G401.6 (cell line): ENCODE measurements around the gene GRIA3.
"Not testable (repeated sequence)": the region's sequence is repeated elsewhere in the genome, so short reads cannot be mapped to it uniquely, and the experiment has no call there.

Experiments used
- FAIRE-seq: peaks from 2 replicates; lab custom pipeline; 2012; peaks lifted over from hg19 to GRCh38; lab: Jason Lieb, UNC

Gene GRIA3

DNA sequence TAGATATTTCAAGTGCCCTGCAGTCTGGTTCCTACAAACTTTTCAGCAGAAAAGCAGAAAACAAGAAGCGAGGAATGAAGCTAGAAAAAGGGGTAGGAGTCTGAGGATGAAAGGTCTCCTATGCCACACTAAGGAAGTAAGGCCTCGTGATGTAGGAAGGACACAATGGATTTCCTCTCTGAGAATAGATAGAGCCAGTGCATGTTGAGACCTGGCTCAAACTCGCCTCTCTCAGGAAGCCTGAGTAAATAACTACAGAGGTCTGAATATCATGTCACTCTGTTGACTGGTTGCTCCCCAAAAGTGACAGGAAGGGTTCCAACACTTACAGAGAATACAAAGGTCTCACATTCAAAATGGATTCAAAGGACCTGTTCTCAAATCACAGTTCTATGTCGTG lies 93.3 kb downstream of the GRIA3 start:
- no peak for FAIRE-seq

DNA sequence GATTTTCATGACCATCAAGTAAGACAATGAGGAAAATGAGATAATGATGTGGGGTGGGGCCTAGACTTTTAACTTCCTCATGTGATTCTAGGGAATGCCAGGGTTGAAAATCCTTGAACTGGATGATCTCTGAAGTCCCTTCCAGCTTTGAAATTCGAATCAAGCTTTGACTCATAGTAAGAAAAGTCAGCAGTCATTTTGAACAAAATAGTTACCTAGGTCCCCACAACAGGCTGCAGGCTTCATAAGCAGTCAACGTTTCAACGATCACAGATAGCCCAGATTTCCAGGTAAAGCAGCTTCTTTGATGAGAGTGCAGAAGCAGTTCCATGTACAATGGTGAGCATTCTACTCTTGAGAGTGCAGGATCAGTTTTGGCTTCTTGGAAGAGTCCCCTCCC lies 93.7 kb downstream of the GRIA3 start:
- FAIRE-seq = no peak

- FAIRE-seq = no peak
Measured at GRCh38 chrX:123282241-123282640, 98.2 kb downstream of the GRIA3 start.

DNA sequence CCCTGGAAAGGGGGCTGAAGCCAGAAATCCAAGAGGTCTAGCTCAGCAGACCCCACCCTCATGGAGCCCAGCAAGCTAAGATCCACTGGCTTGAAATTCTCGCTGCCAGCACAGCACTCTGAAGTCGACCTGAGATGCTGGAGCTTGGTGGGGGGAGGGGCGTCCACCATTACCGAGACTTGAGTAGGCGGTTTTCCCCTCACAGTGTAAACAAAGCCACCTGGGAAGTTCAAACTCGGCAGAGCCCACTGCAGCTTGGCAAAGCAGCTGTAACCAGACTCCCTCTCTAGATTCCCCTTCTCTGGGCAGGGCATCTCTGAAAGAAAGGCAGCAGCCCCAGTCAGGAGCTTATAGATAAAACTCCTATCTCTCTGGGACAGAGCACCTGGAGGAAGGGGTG lies 99.3 kb downstream of the GRIA3 start:
- FAIRE-seq = not testable (repeated sequence)

DNA sequence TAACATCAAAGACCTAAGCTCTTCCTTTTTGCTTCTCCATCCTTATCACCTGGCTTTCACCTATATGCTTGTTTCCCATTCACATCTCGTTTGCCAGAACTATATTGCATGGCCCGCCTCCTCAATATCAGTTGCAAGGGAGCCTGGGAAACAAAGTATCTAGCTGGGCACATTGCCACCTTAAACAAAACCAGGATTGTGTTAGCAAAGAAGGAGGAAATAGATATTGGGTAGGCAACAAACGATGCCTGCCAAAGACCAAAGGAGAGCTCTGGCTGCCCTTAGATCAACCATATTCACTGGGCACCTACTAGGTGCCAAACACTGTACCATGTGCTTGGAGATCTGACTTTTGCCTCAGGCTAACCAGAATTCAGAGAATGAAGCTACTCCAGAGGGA lies 107.5 kb downstream of the GRIA3 start:
- no peak for FAIRE-seq

DNA sequence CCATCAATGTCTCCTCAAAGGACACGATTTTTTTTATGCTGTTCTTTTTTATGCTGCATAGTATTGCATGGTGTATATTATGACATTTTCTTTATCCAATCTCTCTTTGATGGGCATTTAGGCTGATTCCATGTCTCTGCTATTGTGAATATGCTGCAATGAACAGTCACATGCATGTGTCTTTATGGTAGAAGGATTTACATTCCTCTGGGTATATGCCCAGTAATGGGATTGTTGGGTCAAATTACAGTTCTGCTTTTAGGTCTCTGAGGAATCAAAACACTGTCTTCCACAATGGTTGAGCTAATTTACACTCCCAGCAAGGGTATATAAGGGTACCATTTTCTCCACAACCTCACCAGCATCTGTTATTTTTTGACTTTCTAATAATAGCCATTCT lies 113.9 kb downstream of the GRIA3 start:
- no peak for FAIRE-seq

GRCh38 chrX:123303429-123303828 lies 119.4 kb downstream of the GRIA3 start:
- FAIRE-seq = no peak

DNA sequence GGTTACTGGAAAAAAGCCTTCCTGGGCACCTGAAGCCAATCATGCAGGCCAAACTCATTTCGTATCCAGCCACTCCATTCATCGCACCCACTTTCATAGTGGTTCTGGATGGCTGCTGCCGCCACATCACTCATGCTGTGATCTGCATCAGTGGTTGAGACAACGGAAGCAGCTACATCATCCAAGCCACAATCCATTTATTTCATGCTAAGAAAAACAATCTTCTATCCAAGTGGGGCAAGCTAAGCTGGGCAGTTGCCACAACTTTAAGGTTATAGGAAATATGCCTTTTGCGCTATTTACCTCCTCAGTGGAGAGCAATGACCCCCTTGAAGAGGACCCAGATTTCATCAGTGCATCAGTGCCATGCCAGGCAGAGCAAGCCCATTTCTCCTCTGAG lies 124.6 kb downstream of the GRIA3 start:
- no peak for FAIRE-seq

DNA sequence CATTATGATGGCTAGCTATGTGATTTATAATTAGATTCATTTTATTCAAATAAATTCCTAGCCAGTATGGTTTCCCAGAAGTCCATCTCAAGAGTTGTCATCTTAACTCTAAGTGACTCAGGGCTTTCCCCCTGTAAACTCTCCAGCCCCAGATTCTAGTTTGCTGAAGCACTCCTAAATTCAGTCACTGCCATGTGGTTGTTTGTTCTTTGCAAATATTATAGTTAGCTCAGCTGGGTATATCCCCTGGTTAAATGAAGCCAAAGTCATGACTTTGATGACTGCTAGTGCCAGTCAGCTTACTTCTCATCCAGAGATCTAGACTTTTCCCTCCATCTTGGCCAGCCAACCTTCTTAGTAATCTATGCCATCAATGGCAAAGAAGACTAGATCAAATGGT lies 126.0 kb downstream of the GRIA3 start:
- FAIRE-seq = no peak

DNA sequence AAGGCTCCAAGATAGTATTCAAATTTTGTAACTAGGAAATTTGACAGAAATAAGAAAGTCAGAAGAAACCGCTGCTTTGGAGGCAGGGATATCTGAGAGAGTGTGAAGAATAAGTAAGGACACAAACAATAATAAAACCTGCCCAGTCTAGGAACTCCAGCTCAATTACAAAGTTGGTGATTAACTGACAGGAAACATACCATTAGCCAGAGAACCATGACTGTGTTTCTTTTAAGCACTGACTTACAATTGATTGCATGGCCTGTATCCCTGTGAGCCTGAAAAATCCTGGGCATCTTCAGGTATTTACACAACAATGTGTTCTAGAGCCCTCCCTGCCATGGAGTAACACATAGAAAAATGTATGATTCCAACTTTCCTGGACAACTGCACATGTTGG lies 127.4 kb downstream of the GRIA3 start:
- no peak for FAIRE-seq

DNA sequence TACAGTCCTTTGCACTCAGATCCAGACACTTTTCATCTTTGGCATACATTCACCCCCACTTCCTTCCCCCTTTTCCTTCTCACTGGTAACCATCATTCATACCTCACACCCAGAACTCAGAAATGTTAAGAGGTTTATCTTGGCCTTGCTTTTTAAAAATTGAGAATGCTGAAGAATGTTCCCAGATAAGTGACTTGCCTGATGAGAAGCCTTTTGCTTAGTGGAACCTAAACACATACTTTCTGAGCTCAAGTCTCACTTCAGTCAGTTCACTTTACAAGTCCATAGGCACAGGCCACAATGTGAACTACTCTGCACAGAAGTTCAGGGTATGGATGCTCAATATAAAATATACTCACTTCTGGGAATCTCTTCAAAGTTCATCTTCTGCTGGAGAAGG lies 129.4 kb downstream of the GRIA3 start:
- FAIRE-seq = no peak

DNA sequence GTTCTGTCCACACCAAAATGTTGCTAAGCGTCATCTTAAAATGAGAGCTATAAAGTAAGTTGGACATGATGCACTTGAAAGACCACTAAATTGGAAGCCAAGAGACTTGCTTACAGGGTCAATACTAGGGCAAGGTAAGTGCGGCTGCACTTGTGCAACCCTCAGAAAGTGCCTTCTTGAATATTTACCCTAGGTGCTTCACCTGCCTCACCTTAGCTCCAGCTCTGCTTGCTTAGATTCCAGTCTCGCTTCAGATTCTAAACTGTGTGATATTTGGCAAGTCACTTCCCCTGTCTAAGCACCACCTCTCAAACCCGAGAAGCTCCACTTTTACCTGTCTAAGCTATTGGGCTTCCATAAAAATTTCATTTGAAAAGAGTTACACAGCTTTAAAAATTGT lies 136.5 kb downstream of the GRIA3 start:
- no peak for FAIRE-seq

GRCh38 chrX:123322536-123322935 lies 138.5 kb downstream of the GRIA3 start:
- no peak for FAIRE-seq

DNA sequence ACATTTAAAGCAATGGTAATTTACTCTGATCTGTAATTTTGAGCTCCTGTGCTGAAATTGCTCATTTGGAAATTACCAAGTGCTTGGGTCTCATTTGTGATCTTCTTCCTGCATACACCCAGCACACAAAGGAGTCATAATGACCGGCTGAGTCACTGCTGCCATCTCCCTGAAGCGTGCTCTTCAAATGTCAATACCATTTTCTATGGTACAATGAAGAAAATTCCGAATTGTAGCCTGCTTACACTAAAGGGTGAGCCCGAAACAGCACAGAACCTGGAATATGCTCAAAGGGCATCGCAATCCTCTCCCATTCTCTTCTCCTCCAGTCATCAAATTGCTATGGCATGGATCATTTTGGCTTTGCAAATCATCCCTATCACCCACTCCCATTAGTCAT lies 140.5 kb downstream of the GRIA3 start:
- no peak for FAIRE-seq

- FAIRE-seq = no peak
Measured at GRCh38 chrX:123330229-123330942, 146.3 kb downstream of the GRIA3 start.

DNA sequence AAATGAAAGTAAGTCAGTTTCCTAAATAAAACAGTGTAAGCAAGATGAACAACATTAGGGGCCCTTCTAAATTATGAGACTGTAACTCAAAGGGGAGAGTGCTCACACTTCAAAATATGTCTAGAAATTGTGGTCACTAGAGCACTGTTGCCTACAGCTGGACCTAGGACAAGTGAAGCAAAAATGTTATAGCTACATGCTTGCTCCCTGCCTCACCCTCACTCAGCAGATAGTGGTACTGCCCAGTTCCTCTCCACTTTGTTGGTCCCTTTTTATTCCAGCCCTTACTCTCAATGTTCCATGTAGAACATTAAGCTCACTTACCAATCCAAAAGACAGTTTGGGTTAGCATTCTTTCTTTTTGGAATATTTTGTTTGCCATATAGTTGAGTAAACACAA lies 147.3 kb downstream of the GRIA3 start:
- no peak for FAIRE-seq

- FAIRE-seq = no peak
Measured at GRCh38 chrX:123331859-123332258, 147.8 kb downstream of the GRIA3 start.

DNA sequence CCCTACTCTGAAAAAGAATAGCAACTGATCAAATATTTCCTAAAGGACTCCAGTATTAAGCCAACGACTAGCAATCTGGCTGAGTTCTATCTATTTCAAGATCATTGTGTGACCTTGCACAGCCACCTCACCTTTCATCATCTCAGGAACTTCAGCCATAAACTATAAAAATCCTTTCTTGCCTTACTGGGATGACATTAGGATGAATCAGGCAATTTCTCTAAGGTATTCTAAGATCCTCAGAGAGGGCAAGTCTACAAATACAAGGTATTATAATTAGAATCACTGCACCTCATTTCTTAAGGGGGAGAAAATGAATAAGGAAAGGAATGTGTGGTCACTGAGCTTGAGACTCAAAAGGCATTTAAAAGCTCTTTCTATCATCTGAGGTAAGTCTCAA lies 152.6 kb downstream of the GRIA3 start:
- FAIRE-seq = no peak

GRCh38 chrX:123337886-123338639 lies 154.0 kb downstream of the GRIA3 start:
- no peak for FAIRE-seq

- FAIRE-seq = no peak
Measured at GRCh38 chrX:123339221-123339905, 155.3 kb downstream of the GRIA3 start.

- no peak for FAIRE-seq
Measured at GRCh38 chrX:123340696-123341095, 156.6 kb downstream of the GRIA3 start.

- FAIRE-seq = no peak
Measured at GRCh38 chrX:123348468-123348867, 164.4 kb downstream of the GRIA3 start.

- FAIRE-seq = no peak
Measured at GRCh38 chrX:123350226-123350625, 166.1 kb downstream of the GRIA3 start.
